Activated CD8-positive, alpha-beta memory T cell treated with anti-CD3 and anti-CD28 coated beads for 24 hours (primary cell): ENCODE results near the gene ACVRL1.

Experiments used
- DNase-seq: peaks from one replicate; pipeline ENCODE4 v3.0.0-alpha.2; 2020

Gene ACVRL1

DNA sequence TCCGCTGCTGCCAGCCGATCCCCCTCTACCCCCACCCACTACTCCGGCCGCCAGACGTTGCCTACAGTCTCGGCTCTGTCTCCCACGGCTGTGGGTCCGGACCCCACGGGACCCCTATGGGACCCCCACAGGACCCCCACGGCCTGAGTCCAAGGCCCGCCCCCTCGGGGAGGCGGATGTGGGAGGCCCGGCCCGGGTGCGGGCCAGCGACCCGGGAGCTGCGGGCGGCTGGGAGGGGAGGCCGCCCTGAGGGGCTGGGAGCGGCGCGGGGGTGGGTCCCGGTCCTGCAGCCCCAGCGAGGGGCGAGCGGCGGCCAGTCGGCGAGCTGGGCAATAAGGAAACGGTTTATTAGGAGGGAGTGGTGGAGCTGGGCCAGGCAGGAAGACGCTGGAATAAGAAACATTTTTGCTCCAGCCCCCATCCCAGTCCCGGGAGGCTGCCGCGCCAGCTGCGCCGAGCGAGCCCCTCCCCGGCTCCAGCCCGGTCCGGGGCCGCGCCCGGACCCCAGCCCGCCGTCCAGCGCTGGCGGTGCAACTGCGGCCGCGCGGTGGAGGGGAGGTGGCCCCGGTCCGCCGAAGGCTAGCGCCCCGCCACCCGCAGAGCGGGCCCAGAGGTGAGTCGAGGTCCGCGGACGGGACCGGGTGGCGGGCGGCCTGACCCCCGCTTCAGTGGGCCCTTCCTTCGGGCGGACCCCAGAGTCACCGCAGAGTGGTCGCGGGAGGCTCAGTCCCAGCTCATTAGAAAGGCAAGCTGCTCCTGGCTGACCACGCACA, at the start of gene ACVRL1:
Gene ACVRL1, plus strand, starts transcription at position 422 of the 773 bp plus-strand sequence. CDS start 4,971 bp downstream, outside the sequence.
- DNase-seq = no peak

DNA sequence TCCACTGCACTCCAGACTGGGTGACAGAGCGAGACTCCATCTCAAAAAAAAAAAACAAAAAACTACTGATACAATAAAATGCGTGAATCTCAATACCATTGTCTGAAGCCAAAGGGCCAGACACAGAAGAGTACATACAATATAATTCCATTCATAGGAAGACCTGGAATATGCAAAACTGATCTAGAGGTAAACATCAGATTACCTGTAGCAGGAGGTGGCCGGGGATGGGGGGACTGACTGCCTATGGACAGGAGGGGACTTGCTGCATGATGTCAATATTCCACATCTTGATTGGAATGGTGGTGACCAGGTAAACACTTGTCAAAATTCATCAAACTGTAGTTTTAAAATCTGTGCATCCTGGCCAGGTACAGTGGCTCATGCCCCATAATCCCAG, 46.3 kb upstream of the ACVRL1 start:
- no peak for DNase-seq

DNA sequence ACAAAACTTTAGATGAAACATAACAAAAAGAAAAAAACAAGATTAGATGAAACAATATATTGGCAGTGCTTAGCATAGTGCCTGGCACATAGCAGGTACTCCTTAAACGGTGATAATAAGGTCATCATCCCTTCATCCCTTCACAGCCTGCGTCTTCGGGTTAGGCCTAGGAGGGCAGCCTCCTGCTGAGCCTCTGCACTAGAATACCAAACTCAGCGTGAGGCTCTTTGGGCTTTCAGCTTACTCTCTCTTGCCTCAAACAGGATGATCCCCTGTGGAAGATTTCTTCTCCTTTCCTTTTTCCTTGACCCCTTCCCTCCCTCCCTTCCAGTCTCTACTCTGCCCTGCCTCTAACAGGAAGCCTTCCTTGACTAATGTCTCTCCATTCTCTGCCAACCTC, 44.4 kb upstream of the ACVRL1 start:
- no peak for DNase-seq

DNA sequence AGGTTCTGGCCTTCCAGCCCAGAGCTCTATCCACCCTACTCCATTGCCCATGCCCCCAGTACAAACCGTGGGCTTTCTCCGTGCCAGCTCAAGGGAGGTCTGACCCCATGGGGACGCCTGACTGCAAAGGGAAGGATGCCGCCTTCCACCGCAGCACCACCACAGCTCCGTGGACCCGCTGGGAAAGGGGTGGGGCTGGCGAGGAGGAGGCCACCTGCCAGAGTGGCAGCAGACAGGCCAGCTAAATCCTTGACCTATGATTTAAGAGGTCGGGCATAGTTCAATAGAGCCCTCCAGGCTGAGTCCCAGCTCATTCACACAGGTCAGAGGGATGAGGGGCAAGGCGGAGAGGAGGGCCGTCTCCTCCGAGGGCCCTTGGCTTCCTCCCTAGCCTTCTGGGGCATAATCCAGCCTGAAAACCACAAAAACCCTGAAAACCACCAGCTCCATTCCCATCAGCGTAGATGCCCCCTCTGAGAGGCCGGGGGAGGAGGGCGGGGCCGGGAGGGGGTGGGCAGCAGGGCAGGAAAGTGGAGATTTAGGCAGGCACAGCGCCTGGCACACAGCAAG, 43.9 kb upstream of the ACVRL1 start:
- DNase-seq = no peak

DNA sequence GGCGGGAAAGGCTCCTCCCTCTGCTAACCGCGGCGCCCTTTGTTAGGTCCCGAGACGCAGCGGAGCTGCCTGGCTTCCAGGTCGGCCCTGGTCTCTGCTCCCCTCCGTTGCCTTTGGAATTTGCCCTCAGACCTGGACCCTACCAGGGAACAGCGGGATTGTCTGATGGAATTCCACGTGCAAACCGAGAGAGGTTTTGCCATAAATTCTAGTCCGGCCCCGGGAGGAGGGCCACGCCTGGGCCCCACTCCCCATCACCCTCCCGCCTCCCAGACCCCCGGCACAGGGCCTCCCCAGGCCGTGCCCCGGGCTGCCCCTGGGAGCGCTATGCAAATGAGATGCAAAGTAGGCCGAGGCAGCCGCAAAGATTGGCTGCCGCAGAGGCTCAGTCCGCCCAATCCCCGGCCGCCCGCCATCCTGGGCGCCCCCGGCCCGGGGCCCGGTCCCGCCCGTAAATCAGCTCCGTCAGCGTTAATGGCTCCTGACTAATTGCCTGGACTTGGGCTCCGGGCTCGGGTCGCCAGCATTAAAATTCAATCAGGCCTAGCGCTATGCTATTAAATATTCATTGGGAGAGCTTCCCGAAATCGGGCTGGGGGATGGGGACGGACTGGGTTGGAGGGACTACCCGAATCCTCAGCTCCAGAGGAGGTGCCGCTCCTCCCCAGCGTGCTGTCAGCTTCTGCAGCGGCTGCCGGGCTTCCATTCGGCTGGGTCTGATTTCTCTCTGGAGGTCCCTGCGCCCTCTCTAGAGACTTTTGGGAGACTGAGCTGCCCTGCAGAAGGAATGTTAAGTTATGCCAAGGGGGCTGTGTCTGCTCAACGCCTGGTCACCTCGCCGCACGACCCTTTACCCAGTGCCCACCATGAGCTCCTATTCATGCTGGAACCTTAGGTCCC, 43.1 kb upstream of the ACVRL1 start:
- DNase-seq = no peak

DNA sequence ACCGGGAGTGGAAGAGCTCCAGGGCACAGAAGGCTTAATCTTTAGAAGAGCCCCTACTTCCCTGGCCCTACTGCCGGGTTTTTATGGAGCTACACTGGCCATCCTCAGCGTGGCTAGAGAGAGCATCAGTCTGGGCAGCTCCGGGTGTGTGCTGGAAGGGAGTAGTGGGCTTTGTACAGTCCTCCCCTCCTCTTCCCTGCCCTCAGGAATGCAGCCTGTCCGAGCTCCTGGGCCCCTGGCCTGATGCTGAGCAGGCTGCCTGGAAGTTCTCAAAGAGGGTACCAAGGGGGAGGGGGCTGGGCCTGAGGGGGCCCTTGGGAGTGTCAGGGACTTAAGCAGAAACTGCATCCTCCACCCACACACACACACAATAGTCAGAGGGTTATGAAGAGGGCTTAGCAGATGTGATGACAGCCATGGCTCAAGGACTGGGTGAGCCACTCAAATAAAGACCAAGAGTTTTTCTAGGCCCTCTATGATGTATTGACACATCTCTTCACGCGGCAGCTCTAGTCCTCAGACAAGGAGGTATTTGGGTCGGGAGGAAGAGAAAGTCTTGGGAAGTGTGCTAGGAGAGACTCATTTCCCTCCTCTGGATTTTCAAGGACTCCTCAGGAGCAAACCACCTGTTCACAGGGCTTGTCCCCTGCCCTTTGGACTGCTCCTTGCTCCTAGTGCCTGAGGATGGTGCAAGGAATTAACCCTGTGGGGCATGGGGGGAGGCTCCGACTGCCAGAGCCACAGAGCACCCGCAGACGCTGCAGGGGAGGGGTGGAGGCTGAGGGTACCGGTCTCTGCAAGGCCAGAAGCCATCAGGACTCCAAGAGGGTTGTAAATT, 42.3 kb upstream of the ACVRL1 start:
- no peak for DNase-seq

DNA sequence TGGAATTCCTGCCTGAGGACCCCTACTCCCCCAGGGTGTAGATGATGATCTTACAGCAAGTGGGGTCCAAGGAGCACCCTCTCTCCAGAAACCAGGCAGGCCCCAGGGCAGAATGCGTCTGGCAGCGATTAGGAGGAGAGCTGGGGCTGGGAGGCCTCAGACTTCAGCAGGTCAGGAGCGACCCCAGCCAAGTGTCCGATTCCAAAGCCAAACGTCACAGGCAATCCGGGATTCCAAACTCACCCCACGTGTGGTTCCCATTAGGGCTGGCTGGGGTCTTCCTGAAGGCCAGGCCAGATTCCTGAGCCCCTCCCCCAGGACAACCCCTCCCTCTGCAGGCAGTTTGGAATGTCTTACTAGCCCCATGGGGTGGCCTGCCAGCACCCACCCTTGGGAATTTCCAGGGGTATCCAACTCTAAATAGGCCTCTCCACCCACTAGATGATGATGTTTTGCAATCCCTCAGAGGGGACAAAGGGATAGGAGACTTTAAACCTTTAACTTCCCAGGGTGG, 41.5 kb upstream of the ACVRL1 start:
- DNase-seq = no peak

DNA sequence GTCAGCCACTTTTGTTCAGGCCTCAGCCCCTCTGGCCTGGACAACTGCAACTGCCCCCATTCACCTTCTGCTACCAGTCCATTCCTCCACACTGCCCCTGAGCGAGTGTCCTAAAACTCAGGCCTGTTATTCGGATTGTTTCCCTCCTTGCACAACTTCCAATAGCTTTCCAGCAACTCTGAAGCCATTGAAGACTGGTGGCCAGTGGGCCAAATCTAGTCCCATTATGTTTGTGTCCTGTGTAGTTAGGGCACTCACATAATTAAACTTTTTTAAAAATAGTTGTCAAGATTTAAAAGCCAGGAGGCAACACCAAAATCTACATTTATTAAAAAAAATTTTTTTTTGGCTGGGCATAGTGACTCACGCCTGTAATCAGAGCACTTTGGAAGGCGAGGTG, 41.0 kb upstream of the ACVRL1 start:
- no peak for DNase-seq

DNA sequence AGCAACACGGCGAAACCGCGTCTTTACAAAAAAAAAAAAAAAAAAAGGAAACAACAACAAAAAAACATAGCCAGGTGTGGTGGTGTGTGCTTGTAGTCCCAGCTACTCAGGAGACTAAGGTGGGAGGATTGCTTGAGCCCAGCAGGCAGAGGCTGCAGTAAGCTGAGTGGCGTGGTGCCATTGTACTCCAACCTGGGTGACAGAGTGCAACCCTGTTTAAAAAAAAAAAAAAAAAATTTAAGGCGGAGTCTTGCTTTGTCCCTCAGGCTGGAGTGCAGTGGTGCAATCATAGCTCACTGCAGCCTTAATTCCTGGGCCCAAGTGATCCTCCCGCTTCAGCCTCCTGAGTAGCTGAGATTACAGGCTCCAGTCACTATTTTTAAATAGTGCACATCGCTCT, 40.5 kb upstream of the ACVRL1 start:
- no peak for DNase-seq

DNA sequence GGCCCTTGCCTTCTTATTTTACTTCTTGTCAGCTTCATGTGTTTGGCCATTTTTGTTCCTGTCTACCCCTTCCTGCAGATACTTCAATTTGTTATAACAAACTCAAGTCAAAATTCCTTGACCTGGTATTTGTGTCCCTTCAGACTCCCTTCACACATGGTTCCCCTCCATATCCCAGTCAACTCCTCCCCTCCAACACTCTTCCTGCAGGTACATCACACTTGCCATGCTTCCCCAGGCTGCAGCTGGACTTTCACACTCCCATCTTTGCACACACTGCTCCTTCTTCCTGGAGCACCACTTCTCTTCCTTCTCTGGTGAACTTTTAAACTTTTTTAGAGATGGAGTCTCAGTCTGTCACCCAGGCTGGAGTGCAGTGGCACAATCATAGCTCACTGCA, 39.9 kb upstream of the ACVRL1 start:
- no peak for DNase-seq

DNA sequence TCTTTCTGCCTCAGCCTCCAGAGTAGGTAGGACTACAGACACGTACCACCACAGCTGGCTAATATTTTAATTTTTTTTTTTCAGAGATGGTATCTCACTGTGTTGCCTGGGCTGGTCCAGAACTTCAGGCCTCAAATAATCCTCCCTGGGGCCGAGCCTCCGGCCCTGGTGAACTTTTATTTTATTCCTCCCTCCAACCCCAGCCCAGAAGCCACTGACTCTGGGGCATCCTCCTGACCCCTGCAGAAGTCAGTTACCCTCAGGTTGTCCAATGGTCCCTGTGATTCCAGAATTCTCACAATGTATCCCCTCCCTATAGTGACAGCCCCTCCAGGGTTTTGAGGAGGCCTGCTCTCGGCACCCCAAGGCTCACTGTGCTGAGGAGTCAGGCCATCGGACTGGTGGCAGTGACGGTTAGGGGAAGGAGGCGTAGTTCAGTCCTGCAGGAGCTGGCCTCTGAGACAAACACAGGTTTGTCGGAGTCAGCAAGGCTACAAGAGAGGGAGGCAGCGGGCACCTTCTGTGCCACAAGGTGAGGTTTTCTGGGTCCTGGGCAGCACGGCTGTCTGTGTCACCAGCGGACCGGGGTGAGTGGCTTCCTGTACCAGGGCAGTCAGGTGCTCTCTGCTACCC, 39.4 kb upstream of the ACVRL1 start:
- DNase-seq = no peak

DNA sequence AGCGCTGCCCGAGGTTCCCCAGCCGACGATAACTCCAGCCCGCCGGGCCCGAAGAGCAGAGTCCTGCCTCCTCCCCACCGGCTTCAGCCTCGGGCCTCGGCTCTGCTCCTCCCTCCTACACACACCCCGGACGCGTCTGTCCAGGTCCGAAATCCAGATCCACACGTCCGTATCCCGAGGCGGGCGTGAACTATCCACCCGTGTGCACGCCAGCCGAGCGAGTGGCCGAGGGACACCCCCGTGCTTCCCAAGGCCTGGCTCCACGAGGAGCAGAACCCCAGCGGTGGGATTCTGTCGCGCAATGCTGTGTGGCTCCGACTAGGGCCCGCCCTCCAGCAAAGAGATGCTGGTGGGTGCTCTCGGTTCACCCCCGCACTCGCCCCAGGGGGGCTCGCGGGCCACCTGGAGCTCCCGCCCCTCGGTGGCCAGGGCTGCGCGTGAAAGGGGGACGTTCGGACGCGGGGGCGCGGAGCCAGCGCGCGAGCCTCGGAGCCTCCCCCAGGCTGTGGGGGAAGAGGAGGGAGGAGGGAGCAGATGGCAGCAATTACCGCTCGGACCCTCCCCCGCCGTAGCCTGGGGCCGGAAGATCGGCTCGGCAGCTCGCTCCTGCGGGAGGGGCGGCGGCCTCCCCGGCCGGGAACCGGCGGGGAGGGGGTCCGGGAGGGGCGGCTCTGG, 38.3 kb upstream of the ACVRL1 start:
- DNase-seq = no peak

DNA sequence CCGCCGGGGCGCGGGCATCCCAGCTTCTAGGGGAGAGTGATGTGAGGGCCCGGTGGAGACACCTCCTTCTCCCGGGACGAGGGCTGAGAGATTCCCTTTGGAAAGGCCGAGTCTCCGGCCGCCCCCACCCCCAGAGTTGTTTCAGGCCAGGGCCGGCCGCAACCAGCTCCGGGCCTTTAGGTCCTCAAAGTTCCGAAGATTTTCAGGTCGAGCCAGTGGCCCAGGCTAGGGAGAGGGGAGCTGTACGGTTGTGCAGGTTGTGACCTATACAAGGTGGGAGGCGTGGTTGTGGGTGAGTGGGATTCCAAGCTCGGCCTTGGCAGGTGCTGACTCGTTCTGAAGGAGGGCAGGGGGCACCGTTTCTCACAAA, 37.8 kb upstream of the ACVRL1 start:
- no peak for DNase-seq

DNA sequence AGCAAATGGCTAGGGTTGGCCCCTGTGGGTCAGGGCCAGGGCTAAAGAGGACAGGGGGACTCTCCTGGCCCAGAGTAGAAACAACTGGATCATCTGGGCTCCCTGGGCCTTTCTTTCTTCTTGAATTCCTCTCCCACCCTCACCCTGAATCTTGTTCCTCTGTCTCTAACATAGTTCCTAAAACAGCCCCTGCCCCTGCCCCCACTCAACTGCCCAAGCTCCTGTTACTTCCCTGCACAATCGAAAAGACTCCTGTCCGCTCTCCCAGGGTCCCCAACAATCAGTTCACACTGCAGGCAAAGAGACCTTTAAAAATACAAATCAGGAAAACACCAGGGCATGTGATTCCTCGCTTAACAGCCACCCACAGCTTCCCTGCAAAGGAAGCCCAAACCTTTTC, 37.4 kb upstream of the ACVRL1 start:
- DNase-seq = no peak

DNA sequence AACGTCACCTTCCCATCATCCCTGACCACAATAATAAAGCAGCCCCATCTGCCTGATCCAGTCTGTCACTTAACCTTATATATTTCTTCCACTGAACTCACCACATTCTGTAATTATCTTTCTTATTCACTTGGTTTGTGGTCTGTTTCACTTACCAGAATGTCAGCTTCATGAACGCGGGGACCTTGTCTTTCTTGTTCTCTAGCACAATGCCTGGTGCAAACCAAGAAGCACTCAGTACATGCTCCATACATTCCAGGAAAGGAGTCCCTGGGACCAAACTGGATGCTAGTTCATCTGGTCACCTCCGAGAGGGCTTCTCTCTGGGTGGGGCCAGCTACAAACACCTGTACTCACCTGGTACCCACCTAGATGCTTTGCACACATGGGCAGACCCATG, 36.8 kb upstream of the ACVRL1 start:
- DNase-seq = no peak

DNA sequence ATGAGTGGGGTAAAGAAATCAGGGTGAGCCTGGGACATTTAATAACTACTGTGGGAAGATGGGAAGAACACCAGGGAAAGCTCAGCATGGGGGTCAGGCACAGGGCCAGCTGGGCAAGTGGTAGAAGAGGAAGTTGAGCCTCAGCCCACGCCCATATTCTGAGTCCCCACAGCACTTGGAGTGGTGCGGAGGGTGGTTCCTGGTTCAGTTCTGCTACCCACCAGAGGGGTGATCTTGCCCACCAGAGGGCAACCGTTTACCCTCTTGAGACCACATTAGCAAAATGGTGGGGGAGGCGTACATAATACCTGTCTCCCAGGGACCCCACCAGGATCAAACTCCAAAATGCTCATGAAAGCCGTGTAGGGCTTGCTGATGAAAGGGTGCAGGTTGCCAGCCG, 36.2 kb upstream of the ACVRL1 start:
- DNase-seq = no peak

DNA sequence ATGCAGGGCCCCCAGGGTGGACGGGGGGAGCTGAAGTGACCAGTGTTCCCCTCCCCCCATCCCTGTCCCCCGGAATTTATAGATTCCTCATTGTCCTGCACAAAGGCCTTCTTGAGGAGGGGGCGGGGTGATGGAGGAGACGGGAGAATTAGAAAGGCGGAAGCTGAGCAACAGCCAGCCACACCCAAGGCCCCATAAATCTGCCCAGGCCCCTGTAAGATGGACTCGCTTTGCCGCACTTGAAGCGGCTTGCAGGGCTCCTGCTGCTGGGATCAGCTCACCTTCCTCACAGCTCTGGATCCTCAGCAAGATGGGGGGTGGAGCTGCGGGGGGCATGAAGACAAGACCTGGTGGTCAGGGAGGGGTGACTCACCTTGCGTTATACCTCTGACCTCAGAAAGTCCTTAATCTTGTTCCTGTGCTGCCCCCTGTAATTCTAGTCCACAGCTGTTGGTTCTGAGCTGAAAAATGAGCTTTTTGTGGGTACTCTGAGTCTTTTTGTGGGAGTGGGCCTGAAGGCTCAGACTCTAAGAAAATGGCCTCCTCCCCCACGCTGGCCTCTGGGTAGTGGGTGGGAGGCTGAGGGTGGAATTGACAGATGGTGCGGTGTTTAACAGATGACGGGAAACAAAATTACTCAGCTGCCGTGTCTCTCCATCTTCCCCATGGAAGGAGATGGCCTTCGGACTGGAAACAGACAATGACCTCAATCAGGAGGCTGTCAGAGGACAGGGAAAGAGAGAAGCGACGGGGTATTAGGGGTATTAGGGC, 35.2 kb upstream of the ACVRL1 start:
- DNase-seq = no peak

DNA sequence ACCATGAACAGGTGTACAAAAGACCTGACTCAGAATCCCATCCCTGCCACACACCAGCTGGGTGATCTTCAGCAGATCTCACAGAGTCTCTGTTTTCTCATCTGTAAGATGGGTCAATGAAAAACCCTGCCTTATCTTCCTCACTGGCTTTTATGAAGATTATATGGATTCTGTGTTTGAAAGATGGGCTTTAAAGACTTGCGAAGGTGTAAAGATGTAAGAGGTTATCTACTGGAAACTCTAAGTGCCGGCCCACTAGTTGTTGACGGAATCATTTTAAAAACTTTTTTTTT, 34.7 kb upstream of the ACVRL1 start:
- DNase-seq = no peak

DNA sequence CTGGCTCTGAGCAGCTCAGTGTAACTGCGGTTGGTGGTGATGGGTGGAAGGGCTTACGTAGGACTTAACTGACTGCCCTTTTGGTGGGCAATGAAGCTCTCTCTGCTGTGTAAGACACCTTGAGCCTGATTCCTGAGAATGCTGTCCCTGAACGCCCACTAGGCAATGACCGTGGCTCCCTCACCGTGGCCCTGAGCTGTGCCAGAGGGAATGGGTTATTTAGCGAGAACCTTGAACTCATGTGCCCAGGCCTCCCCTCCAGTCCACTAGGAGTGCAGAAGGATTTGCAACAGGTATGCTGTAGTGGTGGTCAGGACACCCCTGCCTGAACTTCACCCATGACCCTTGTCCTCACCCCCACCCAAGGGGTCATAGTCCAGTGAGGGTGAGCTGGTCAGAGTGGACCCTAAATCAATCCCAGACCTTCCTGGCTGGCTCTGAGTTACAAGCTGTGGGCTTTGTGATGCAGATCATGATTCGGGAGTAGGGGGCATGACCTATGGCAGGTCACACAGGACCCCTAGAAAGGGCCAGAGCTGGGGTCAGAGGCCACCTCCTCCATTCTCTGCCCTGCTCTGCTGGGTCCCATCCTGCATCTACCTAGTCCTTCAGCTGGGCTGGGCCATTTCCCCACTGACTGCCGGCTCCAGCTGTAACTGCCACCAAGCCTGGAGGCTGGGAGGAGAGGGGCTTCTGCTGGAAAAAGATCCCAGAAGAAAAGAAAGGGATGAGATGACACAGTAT, 33.9 kb upstream of the ACVRL1 start:
- no peak for DNase-seq

DNA sequence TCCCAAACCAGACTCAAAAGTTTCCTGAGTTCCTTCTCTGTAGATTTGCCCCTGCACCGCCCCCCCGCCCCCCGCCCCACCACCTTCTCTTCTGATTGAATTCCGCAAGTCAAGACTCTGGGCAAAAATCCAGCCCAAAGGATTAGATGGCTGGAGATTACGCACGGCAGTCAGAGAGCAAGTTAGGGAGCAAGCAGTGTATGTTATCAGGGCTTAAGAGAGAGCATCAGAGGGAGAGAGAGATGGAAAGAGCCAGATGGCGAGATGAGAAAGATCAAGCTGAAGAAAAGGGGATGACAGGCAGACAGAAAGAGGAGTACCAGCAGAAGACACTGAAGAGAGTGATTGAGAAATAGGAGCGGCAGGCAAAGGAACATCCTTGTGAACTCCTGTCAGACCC, 33.3 kb upstream of the ACVRL1 start:
- DNase-seq = no peak
